GM12864 (cell line): ENCODE measurements around the gene SLC35G2.
"Not testable (repeated sequence)": the region's sequence is repeated elsewhere in the genome, so short reads cannot be mapped to it uniquely, and the experiment has no call there.

Experiments
- DNase-seq: peaks from one replicate; pipeline ENCODE4 v3.0.0-alpha.2; 2011; ENCODE audit warnings: low read depth
- H3K4me3 ChIP-seq: 2 replicates; pipeline ENCODE4 v1.5.1; 2011; ENCODE audit warnings: mild to moderate bottlenecking, low read depth, low read length, control low read depth
- CTCF ChIP-seq: IDR thresholded peaks from 2 replicates; pipeline ENCODE4 v1.5.1; 2011; ENCODE audit warnings: low read depth, mild to moderate bottlenecking, moderate library complexity, low read length, control low read depth, inconsistent platforms; ENCODE audit errors: missing control alignments

The SLC35G2 gene

DNA sequence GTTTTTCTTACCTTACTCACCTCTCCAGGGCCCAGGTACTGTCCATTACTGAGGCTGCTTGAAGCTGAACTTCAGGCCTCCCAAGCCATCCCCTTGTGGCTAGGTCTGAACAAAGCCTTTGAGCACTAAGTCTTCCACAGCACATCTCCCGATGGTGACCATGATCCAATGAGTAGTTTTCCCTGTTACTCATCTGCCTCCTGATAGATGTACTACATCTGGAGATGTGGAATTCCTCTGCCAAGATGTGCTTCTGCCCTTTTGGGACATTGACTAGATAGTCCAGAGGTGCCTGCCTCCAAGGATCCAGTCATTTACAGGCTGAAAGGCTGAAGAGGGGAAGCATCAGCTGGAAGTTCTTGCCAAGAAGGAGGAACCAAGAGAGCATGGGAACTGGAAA is 28.9 kb upstream of the SLC35G2 start:
- H3K4me3 ChIP-seq = no peak overlapping the region
- no peak for TF ChIP-seq CTCF
- DNase-seq = no peak

DNA sequence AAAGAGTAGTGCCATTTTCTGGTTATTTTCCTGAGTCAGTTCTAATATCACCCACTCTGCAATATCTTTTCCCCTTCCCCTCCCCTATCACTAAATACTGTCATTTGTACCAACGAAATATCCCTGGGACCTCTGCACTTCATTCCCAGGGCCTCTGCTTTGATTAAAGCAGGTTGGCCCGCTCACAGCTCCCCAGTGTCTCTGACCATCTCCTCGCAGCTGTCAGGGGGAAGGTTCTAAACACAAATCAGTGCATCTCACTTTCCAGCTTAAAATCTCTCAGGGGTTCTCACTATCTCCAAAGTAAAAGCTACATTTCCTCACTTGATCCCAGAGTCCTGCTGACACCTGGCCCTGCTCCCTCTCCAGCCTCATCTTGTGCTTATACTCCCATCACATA is 28.1 kb upstream of the SLC35G2 start:
- no peak for DNase-seq
- H3K4me3 ChIP-seq = no peak overlapping the region
- no peak for TF ChIP-seq CTCF

- no peak overlapping the region for H3K4me3 ChIP-seq
- TF ChIP-seq CTCF = no peak
- DNase-seq = no peak
These were observed 26.2 kb upstream of the SLC35G2 start for GRCh38 chr3:136792556-136793330.

- DNase-seq, H3K4me3 ChIP-seq: not testable (repeated sequence)
These were observed 17.8 kb upstream of the SLC35G2 start for GRCh38 chr3:136801146-136801545.

GRCh38 chr3:136802481-136802996 is 16.4 kb upstream of the SLC35G2 start:
- TF ChIP-seq CTCF = no peak
- H3K4me3 ChIP-seq = no peak overlapping the region
- no peak for DNase-seq

DNA sequence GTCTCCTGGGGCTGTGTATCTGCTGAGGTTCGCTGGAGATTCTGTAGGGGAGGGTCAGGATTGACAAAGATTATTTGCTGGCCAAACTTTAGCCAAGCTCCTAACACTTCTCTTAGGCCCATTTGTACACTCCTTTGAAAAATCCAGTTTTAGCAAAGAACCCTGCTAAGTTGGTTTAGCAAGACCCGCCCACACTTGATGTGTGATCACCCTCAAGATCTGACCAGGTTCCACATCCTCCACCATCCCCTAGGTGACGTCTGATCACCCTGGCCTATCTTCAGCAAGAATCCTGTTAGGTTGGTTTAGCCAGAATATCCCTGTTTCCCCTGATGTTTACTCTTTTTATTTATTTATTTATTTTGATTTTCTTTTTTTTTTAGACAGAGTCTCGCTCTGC is 14.8 kb upstream of the SLC35G2 start:
- no peak overlapping the region for H3K4me3 ChIP-seq
- TF ChIP-seq CTCF = no peak

DNA sequence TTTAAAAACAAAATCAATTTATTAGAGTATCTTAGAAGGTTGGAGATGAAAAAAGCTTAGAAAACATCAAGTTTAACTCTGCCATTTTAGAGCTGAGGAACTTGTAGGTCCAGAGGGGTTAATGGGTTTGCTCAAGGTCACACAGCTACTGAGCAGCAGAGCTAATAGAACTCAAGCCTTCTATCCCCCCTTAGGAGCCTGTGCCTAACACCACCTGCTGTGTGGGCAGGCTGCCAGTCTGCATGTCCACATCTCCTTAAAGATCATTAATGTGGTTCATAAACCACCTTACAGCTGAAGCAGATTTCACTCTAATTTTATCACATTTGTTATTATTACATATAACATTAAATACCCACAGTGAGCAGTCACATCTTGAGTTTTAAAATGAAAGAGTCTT is 14.1 kb upstream of the SLC35G2 start:
- DNase-seq = no peak
- no peak overlapping the region for H3K4me3 ChIP-seq
- no peak for TF ChIP-seq CTCF

More for the DNA sequence above, 14.8 kb upstream of the SLC35G2 start:
- no peak for DNase-seq
